ENCODE data around the gene CTNND2. TPM values are rescaled to one million over a fixed set of nuclear protein-coding genes. Genes with fewer than 3 reads are reported as not detected.

CTNND2 gene
- total and polyA plus RNA-seq, 8 donors, result 9.2 to 62.8 (median 43.7) TPM

DNA sequence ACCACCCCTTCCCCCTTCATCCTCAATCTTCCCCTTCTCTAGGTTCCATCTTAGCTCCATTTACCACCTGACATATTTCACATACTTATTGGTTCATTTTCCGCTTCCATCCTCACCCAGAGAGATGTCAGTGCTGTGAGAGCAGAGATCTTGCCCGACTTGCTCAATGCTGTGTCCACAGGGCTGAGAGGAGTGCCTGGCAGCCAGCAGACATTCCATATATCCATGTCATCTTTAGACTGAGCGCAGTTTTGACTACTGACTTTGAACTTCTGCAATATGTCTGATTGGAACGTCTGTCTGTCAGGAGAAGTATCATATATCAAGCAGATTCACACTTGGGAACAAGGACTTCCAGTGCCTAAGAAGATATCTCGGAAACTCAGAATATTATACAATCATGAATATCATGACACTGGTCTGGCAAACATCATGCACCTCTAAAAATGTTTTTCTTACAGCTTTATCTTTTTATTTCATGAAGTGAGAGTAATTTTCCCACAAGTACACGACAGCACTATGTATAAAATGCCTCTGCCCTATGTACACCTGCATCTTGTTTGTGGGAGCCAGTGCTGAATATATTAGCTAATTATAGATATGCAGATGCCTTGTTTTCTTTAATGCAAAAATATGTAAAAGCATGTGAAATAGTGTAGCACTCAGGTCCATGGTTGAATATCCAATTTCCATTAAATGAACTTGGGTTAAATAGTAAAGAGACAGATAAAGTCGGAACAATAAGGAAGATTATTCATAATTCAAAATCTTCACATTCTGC, 689.2 kb downstream of the CTNND2 start:
- TF ChIP-seq, protein P1, sequence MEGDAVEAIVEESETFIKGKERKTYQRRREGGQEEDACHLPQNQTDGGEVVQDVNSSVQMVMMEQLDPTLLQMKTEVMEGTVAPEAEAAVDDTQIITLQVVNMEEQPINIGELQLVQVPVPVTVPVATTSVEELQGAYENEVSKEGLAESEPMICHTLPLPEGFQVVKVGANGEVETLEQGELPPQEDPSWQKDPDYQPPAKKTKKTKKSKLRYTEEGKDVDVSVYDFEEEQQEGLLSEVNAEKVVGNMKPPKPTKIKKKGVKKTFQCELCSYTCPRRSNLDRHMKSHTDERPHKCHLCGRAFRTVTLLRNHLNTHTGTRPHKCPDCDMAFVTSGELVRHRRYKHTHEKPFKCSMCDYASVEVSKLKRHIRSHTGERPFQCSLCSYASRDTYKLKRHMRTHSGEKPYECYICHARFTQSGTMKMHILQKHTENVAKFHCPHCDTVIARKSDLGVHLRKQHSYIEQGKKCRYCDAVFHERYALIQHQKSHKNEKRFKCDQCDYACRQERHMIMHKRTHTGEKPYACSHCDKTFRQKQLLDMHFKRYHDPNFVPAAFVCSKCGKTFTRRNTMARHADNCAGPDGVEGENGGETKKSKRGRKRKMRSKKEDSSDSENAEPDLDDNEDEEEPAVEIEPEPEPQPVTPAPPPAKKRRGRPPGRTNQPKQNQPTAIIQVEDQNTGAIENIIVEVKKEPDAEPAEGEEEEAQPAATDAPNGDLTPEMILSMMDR (IDR thresholded peaks at IDR 0.05), result no peak
- no peak for FAIRE-seq
- no peak for ATAC-seq
- no peak overlapping the region for H3K27ac ChIP-seq
- no peaks in the 10 kb centered on the region for H3K36me3 ChIP-seq
- no peaks in the 10 kb centered on the region for H3K27me3 ChIP-seq
- intact Hi-C loops (cut with DNase I), result no loop called here
- H3K9me3 ChIP-seq, result no peaks in the 10 kb centered on the region
- no peaks in the 10 kb centered on the region for H3K4me1 ChIP-seq
- DNase-seq, result no peak
- WGBS, 2 donors, result 85 to 92% methylated on average over 7 of the region's 7 CpGs
- H3K4me3 ChIP-seq, result no peak overlapping the region

DNA sequence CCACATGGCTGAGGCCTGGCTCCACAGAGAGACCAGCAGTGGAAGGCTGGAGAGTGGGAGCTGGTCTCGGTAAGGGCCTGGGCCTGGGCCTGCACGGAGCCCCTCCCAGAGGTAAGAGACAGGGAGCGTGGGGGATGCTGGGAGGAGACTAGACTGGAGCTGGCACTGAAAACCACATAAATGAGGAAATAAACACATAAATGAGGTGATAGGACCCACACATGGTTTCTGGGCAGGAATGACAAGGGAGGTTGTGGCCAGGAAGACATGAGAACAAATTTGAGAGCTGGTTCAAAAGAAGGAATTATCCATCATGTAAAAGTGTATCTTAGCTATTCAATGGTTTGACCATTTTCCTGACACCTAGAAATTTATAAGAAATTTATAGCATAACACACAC, 691.5 kb downstream of the CTNND2 start:
- Histone ChIP-seq H3K27me3 (no peaks in the 10 kb centered on the region), H3K9me3 (no peaks in the 10 kb centered on the region), H3K4me1 (no peaks in the 10 kb centered on the region), H3K4me3 (no peak overlapping the region), H3K36me3 (no peaks in the 10 kb centered on the region), H3K27ac (no peak overlapping the region)
- DNase-seq, result no peak
- TF ChIP-seq, protein P1 (IDR thresholded peaks at IDR 0.05), result no peak
- intact Hi-C loops (cut with DNase I), result no loop called here
- FAIRE-seq, result no peak
- no peak for ATAC-seq
- 94 to 98% methylated on average over 3 of the region's 3 CpGs for WGBS, 2 donors

DNA sequence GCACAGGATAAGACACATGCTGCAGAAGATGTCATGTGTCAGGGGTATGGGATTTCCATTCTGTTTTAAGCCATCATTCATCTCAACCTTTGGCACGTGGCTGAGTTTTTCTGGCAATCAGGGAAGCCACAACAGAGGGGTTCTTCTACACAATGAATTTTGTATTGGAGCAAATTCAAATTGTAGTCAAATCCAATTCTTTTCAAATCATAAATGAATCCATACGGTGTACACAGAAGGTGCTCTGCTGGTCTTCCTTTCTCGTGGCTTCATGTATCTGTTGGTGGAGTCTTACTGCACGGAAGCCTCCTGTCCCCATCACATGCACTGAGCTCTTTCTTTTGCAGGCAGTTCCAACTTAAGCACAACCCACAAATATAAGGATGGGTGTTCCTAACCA, 706.5 kb downstream of the CTNND2 start:
- no peak for FAIRE-seq
- intact Hi-C loops (cut with DNase I), result no loop called here

DNA sequence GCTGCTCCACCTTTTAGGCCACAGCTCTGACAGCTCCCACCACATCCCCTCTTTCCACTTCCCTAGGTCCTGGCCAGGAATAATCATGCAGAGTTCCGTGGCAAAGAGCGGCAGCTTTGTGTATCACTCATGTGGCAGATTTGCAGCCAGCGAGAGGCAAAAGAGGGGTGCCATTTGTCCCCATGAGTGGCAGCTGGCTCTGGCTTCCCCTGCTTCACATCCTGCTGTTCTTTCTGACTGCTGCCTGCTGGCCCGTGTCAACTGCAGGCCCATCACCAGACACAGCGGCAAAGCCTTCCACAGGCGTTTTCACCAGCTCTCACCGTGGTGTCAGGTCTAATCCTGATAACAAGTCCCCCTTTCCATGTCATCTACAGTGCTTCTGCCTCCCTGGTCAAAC, 712.6 kb downstream of the CTNND2 start:
- intact Hi-C loops (cut with DNase I), result no loop called here
- DNase-seq, result no peak
- no peak overlapping the region for H3K27ac ChIP-seq
- H3K9me3 ChIP-seq, result no peaks in the 10 kb centered on the region
- H3K27me3 ChIP-seq, result no peaks in the 10 kb centered on the region
- no peaks in the 10 kb centered on the region for H3K36me3 ChIP-seq
- TF ChIP-seq, protein P1 (IDR thresholded peaks at IDR 0.05), result no peak
- ATAC-seq, result no peak
- no peak overlapping the region for H3K4me3 ChIP-seq
- no peaks in the 10 kb centered on the region for H3K4me1 ChIP-seq
- no peak for FAIRE-seq
- 90 to 91% methylated on average over 7 of the region's 7 CpGs for WGBS, 2 donors

More for the DNA sequence above, 706.5 kb downstream of the CTNND2 start:
- WGBS, 2 donors, result 89 to 91% methylated on average over 4 of the region's 4 CpGs
- H3K4me1 ChIP-seq, result no peaks in the 10 kb centered on the region
- H3K27ac ChIP-seq, result no peak overlapping the region
- no peaks in the 10 kb centered on the region for H3K9me3 ChIP-seq
- peaks cover 0 to 9% (median 0%) of the 10 kb centered on the region in 3 donors for H3K36me3 ChIP-seq
- H3K27me3 ChIP-seq, result no peaks in the 10 kb centered on the region
- TF ChIP-seq, protein P1 (IDR thresholded peaks at IDR 0.05), result no peak
- no peak for ATAC-seq
- DNase-seq, result no peak
- H3K4me3 ChIP-seq, result no peak overlapping the region

DNA sequence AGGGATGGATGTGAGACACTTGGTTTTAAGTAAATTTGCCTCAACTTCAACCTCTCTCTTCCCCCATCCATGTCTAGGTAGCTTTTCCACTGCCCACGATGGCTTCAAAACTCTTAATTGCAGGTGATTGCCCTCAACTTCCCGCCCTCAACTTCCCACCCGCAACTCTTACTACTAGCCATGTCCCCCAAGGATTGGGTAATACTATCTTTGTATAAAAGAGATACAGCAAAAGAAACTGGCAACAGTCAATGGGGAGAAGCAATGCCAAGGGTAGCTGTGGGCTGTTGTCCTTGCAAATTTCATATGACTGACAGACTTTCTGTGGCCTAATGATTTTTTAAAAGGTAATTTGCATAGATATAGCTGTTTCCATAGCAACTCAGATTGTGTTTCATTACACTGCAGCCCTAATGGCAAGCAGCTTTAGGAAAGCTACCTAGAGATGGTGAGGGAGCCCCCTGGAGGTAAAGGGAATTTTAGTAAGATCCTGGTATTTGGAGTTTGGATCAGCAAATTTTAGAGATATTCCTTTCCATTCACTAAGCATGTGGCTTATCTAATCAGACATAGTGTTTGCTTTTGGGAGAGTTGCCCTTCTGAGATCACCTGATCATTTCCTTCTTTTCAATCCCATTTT, 721.7 kb downstream of the CTNND2 start:
- 48 to 61% methylated on average over 3 of the region's 3 CpGs for WGBS, 2 donors
- DNase-seq (no peak), FAIRE-seq (no peak), ATAC-seq (peak in 3 of 4 donors; percentile 72 to 81 (median 80))
- Histone ChIP-seq H3K36me3 (no peaks in the 10 kb centered on the region), H3K9me3 (no peaks in the 10 kb centered on the region), H3K4me1 (peaks cover 0 to 4% (median 0%) of the 10 kb centered on the region in 3 donors), H3K4me3 (no peak overlapping the region), H3K27me3 (no peaks in the 10 kb centered on the region), H3K27ac (no peak overlapping the region)
- intact Hi-C loops (cut with DNase I), result no loop called here
- TF ChIP-seq, protein P1 (IDR thresholded peaks at IDR 0.05), result peak in 2 of 4 donors; percentile 10 to 20
